Loucy (cell line): ENCODE data around the gene SAMD4A.

Experiments
- H2AFZ ChIP-seq: fragments of 200-600 bp; sonication (generic); 2 replicates; pipeline ENCODE4 v1.6.0; 2016; ENCODE audit warnings: antibody characterized with exemption, mild to moderate bottlenecking, low read length, moderate library complexity
- H3F3A ChIP-seq: fragments of 200-600 bp; 2 replicates; pipeline ENCODE4 v1.6.0; 2016; ENCODE audit warnings: antibody characterized with exemption, low read depth, mild to moderate bottlenecking
- H3K27me3 ChIP-seq: fragments of 200-600 bp; sonication (generic); 2 replicates; pipeline ENCODE4 v1.6.1; 2014; ENCODE audit warnings: low read length, mild to moderate bottlenecking; ENCODE audit not compliant: insufficient read depth, poor library complexity, severe bottlenecking
- H3K36me3 ChIP-seq: fragments of 200-600 bp; sonication (generic); 2 replicates; pipeline ENCODE4 v1.6.1; 2016; ENCODE audit warnings: low read length; ENCODE audit not compliant: insufficient read depth
- H3K4me1 ChIP-seq: fragments of 200-600 bp; sonication (generic); 2 replicates; pipeline ENCODE4 v1.5.1; 2014; ENCODE audit warnings: low read length, mild to moderate bottlenecking; ENCODE audit not compliant: insufficient read depth, poor library complexity, severe bottlenecking
- H3K4me2 ChIP-seq: fragments of 200-600 bp; sonication (generic); 2 replicates; pipeline ENCODE4 v1.6.0; 2014; ENCODE audit warnings: antibody characterized with exemption, low read length, low read depth, mild to moderate bottlenecking; ENCODE audit not compliant: poor library complexity, severe bottlenecking
- H3K4me3 ChIP-seq: fragments of 200-600 bp; sonication (generic); 2 replicates; pipeline ENCODE4 v1.5.1; 2014; ENCODE audit warnings: low read length, mild to moderate bottlenecking, mixed read lengths; ENCODE audit not compliant: poor library complexity, severe bottlenecking
- H3K79me2 ChIP-seq: fragments of 200-600 bp; sonication (generic); 2 replicates; pipeline ENCODE4 v1.6.1; 2014; ENCODE audit warnings: low read length; ENCODE audit not compliant: insufficient read depth
- H3K9ac ChIP-seq: fragments of 200-600 bp; sonication (generic); 2 replicates; pipeline ENCODE4 v1.6.0; 2014; ENCODE audit warnings: mild to moderate bottlenecking, low read depth, low read length, moderate library complexity; ENCODE audit not compliant: poor library complexity, severe bottlenecking
- H3K9me2 ChIP-seq: fragments of 200-600 bp; sonication (generic); replicated peaks from 2 replicates; pipeline ENCODE4 v1.6.1; 2016; ENCODE audit warnings: low read depth, low read length, mixed read lengths
- H3K9me3 ChIP-seq: fragments of 200-600 bp; sonication (generic); 2 replicates; pipeline ENCODE4 v1.6.1; 2014; ENCODE audit warnings: mild to moderate bottlenecking, antibody characterized with exemption, low read length, low read depth; ENCODE audit not compliant: insufficient read depth
- H4K20me1 ChIP-seq: fragments of 200-600 bp; sonication (generic); 2 replicates; pipeline ENCODE4 v1.6.0; 2014; ENCODE audit warnings: antibody characterized with exemption, low read length, mild to moderate bottlenecking; ENCODE audit not compliant: insufficient read depth, poor library complexity, severe bottlenecking
- CTCF ChIP-seq: fragments of 200-600 bp; sonication (generic); conservative IDR thresholded peaks from 2 replicates; pipeline ENCODE4 v1.5.1; 2014; ENCODE audit warnings: mild to moderate bottlenecking, antibody characterized with exemption, low read length
- EZH2phosphoT487 ChIP-seq: fragments of 200-600 bp; IDR thresholded peaks from 2 replicates; pipeline ENCODE4 v1.6.1; 2018; ENCODE audit warnings: antibody characterized with exemption, mild to moderate bottlenecking, moderate library complexity, borderline replicate concordance

The SAMD4A gene

GRCh38 chr14:54590481-54590880 is 23.6 kb downstream of the SAMD4A start:
- TF ChIP-seq EZH2phosphoT487: no peak
- no peak for TF ChIP-seq CTCF
- Histone ChIP-seq H3K9me3 (no peaks in the 10 kb centered on the region), H3K27me3 (no peaks in the 10 kb centered on the region), H3K9me2 (no peaks in the 10 kb centered on the region), H3K4me2 (no peak overlapping the region), H2AFZ (no peak overlapping the region), H3K9ac (no peak overlapping the region), H3K79me2 (no peaks in the 10 kb centered on the region), H3F3A (no peaks in the 10 kb centered on the region), H3K4me1 (peaks cover 16% of the 10 kb centered on the region), H3K36me3 (no peaks in the 10 kb centered on the region), H3K4me3 (no peak overlapping the region), H4K20me1 (no peaks in the 10 kb centered on the region)

GRCh38 chr14:54591461-54591860 is 24.5 kb downstream of the SAMD4A start:
- Histone ChIP-seq H3K79me2 (no peaks in the 10 kb centered on the region), H3K4me1 (peaks cover 16% of the 10 kb centered on the region)

GRCh38 chr14:54591866-54592265 is 24.9 kb downstream of the SAMD4A start:
- H3K36me3 ChIP-seq: no peaks in the 10 kb centered on the region
- no peaks in the 10 kb centered on the region for H3K9me3 ChIP-seq
- no peak overlapping the region for H3K4me3 ChIP-seq
- no peak overlapping the region for H3K4me2 ChIP-seq
- TF ChIP-seq EZH2phosphoT487: no peak
- no peak for TF ChIP-seq CTCF
- no peaks in the 10 kb centered on the region for H3K79me2 ChIP-seq
- H3F3A ChIP-seq: no peaks in the 10 kb centered on the region
- H2AFZ ChIP-seq: no peak overlapping the region
- no peak overlapping the region for H3K9ac ChIP-seq
- no peaks in the 10 kb centered on the region for H4K20me1 ChIP-seq
- peaks cover 16% of the 10 kb centered on the region for H3K4me1 ChIP-seq
- H3K27me3 ChIP-seq: no peaks in the 10 kb centered on the region
- no peaks in the 10 kb centered on the region for H3K9me2 ChIP-seq

More at GRCh38 chr14:54591461-54591860, 24.5 kb downstream of the SAMD4A start:
- no peaks in the 10 kb centered on the region for H3F3A ChIP-seq
- no peak overlapping the region for H3K9ac ChIP-seq
- TF ChIP-seq EZH2phosphoT487 (no peak), CTCF (no peak)
- no peak overlapping the region for H3K4me3 ChIP-seq
- H3K27me3 ChIP-seq: no peaks in the 10 kb centered on the region
- no peaks in the 10 kb centered on the region for H3K9me2 ChIP-seq
- H3K4me2 ChIP-seq: no peak overlapping the region
- no peaks in the 10 kb centered on the region for H3K9me3 ChIP-seq
- H4K20me1 ChIP-seq: no peaks in the 10 kb centered on the region
- H3K36me3 ChIP-seq: no peaks in the 10 kb centered on the region
- H2AFZ ChIP-seq: no peak overlapping the region
